GM23338 (cell line): ENCODE data around the gene PRAMEF20. TPM values are rescaled to one million over a fixed set of nuclear protein-coding genes. Genes with fewer than 3 reads are reported as not detected.
"Not testable (repeated sequence)": the region's sequence is repeated elsewhere in the genome, so short reads cannot be mapped to it uniquely, and the experiment has no call there.

ENCODE experiments used
- ATAC-seq: fragments of 200-7000 bp; cut with Tn5 transposase; 3 replicates; pipeline ENCODE4 v1.9.1; 2020
- DNase-seq: peaks from one replicate; pipeline ENCODE4 v3.0.0-alpha.2; 2015; ENCODE audit warnings: low spot score
- H2AFZ ChIP-seq: fragments of 200-600 bp; sonication (generic); 2 replicates; pipeline ENCODE4 v1.8.0; 2016; ENCODE audit warnings: antibody characterized with exemption, mild to moderate bottlenecking, moderate library complexity
- H3F3A ChIP-seq: fragments of 200-600 bp; sonication (generic); replicated peaks from 2 replicates; pipeline ENCODE4 v1.8.0; 2017; ENCODE audit warnings: antibody characterized with exemption, mixed run types, low read depth
- H3K27ac ChIP-seq: fragments of 200-600 bp; sonication (generic); 2 replicates; pipeline ENCODE4 v1.6.1; 2016; ENCODE audit warnings: low read depth
- H3K27me3 ChIP-seq: fragments of 200-600 bp; sonication (generic); 2 replicates; pipeline ENCODE4 v1.8.0; 2016; ENCODE audit warnings: mild to moderate bottlenecking, mixed run types, moderate library complexity; ENCODE audit not compliant: insufficient read depth
- H3K36me3 ChIP-seq: fragments of 200-600 bp; sonication (generic); 2 replicates; pipeline ENCODE4 v1.8.0; 2016; ENCODE audit warnings: mild to moderate bottlenecking; ENCODE audit not compliant: insufficient read depth
- H3K4me1 ChIP-seq: fragments of 200-600 bp; sonication (generic); 2 replicates; pipeline ENCODE4 v1.8.0; 2016; ENCODE audit warnings: mild to moderate bottlenecking, moderate library complexity; ENCODE audit not compliant: insufficient read depth
- H3K4me2 ChIP-seq: fragments of 200-600 bp; sonication (generic); 2 replicates; pipeline ENCODE4 v1.7.1; 2017; ENCODE audit warnings: mixed run types
- H3K4me3 ChIP-seq: fragments of 200-600 bp; sonication (generic); 2 replicates; pipeline ENCODE4 v1.6.1; 2016; ENCODE audit warnings: mixed run types
- H3K79me2 ChIP-seq: fragments of 200-600 bp; sonication (generic); replicated peaks from 2 replicates; pipeline ENCODE4 v1.8.0; 2017; ENCODE audit warnings: mild to moderate bottlenecking; ENCODE audit not compliant: insufficient read depth
- H3K9me2 ChIP-seq: fragments of 200-600 bp; sonication (generic); 2 replicates; pipeline ENCODE4 v1.8.0; 2017; ENCODE audit not compliant: insufficient read depth
- H4K20me1 ChIP-seq: fragments of 200-600 bp; sonication (generic); replicated peaks from 2 replicates; pipeline ENCODE4 v1.8.0; 2017; ENCODE audit warnings: mild to moderate bottlenecking; ENCODE audit not compliant: insufficient read depth
- H3K27ac Mint-ChIP-seq: 2 replicates; pipeline ENCODE4 v1.8.0; 2020; ENCODE audit warnings: inconsistent platforms, mild to moderate bottlenecking, moderate library complexity, mixed read lengths
- H3K27me3 Mint-ChIP-seq: 3 replicates; pipeline ENCODE4 v1.8.0; 2022; ENCODE audit warnings: low read depth, mild to moderate bottlenecking, moderate library complexity, mixed read lengths, inconsistent platforms; ENCODE audit not compliant: insufficient read depth, poor library complexity
- H3K36me3 Mint-ChIP-seq: 3 replicates; pipeline ENCODE4 v1.8.0; 2021; ENCODE audit warnings: low read depth, mild to moderate bottlenecking, inconsistent platforms, moderate library complexity, mixed read lengths
- H3K4me1 Mint-ChIP-seq: 3 replicates; pipeline ENCODE4 v1.8.0; 2020; ENCODE audit warnings: mild to moderate bottlenecking, inconsistent platforms, mixed read lengths
- H3K4me3 Mint-ChIP-seq: 3 replicates; pipeline ENCODE4 v1.8.0; 2021; ENCODE audit warnings: moderate library complexity, mild to moderate bottlenecking, inconsistent platforms, mixed read lengths
- H3K9me3 Mint-ChIP-seq: 3 replicates; pipeline ENCODE4 v1.8.0; 2020; ENCODE audit warnings: moderate library complexity, mild to moderate bottlenecking, inconsistent platforms, mixed read lengths
- CREB1 ChIP-seq: fragments of 250-450 bp; sonication (Bioruptor Pico); IDR thresholded peaks from 2 replicates; pipeline ENCODE4 v1.5.0; 2020; ENCODE audit warnings: low read depth, mild to moderate bottlenecking, moderate library complexity
- CTCF ChIP-seq, 2 experiments: fragments of 200-600 bp in 1 of 2; sonication (generic) in 1 of 2; conservative IDR thresholded peaks; 2 replicates each; pipeline versions ENCODE4 v1.5.1 to v1.6.1; 2016 to 2017; ENCODE audit warnings: antibody characterized with exemption in 2 of 2, low read depth in 2 of 2, mild to moderate bottlenecking in 2 of 2, moderate library complexity in 1 of 2
- EZH2phosphoT487 ChIP-seq: fragments of 200-600 bp; sonication (generic); IDR thresholded peaks from one replicate; pipeline ENCODE4 v1.8.1; 2018; ENCODE audit warnings: antibody characterized with exemption; ENCODE audit not compliant: unreplicated experiment
- JUNB ChIP-seq: IDR thresholded peaks from one replicate; pipeline ENCODE4 v1.6.1; 2016; ENCODE audit warnings: antibody characterized with exemption; ENCODE audit not compliant: unreplicated experiment
- NANOG ChIP-seq: IDR thresholded peaks from 2 replicates; pipeline ENCODE4 v1.6.1; 2016; ENCODE audit warnings: antibody characterized with exemption, borderline replicate concordance
- POLR2AphosphoS5 ChIP-seq: IDR thresholded peaks from 2 replicates; pipeline ENCODE4 v1.6.1; 2016; ENCODE audit warnings: antibody characterized with exemption, low read depth
- REST ChIP-seq: IDR thresholded peaks from one replicate; pipeline ENCODE4 v1.6.1; 2018; ENCODE audit warnings: antibody characterized with exemption; ENCODE audit not compliant: unreplicated experiment
- STAT1 ChIP-seq: IDR thresholded peaks from one replicate; pipeline ENCODE4 v1.6.1; 2016; ENCODE audit warnings: antibody characterized with exemption; ENCODE audit not compliant: unreplicated experiment
- ZNF114 ChIP-seq: fragments of 250-450 bp; sonication (Bioruptor Pico); IDR thresholded peaks from 2 replicates; pipeline ENCODE4 v1.5.0; 2020; ENCODE audit warnings: mild to moderate bottlenecking, moderate library complexity
- ZNF331 ChIP-seq: fragments of 250-450 bp; sonication (Bioruptor Pico); IDR thresholded peaks from 2 replicates; pipeline ENCODE4 v1.5.0; 2020; ENCODE audit warnings: low read depth, mild to moderate bottlenecking, moderate library complexity
- polyA plus RNA-seq: library from polyadenylated mRNA; unstranded; fragments of >200 nt; fragmentation: Nextera tagmentation; extraction: Ambion mirVana; gene quantifications from 2 replicates; pipeline ENCODE4 v1.2.1, GENCODE V29; 2016
- total RNA-seq: library from RNA; depleted of rRNA; stranded (reverse); fragments of >200 nt; shearing (Covaris generic); gene quantifications from 2 replicates; pipeline ENCODE4 v1.2.3, GENCODE V29; 2014

The PRAMEF20 gene
- total and polyA plus RNA-seq, 2 experiments from 2014 or later: not detected

GRCh38 chr1:13432251-13432650, 22.0 kb downstream of the PRAMEF20 start:
- Mint-ChIP-seq H3K9me3 (peaks cover 97% of the 10 kb centered on the region), H3K27ac (no peak overlapping the region), H3K4me1 (no peaks in the 10 kb centered on the region), H3K36me3 (peaks cover 37% of the 10 kb centered on the region), H3K4me3 (no peak overlapping the region), H3K27me3 (peaks cover 3% of the 10 kb centered on the region)
- DNase-seq (no peak), ATAC-seq (no peak)
- TF ChIP-seq NANOG (no peak), ZNF331 (CRISPR knock-in tag) (no peak), JUNB (no peak), STAT1 (no peak), CTCF (conservative IDR thresholded peaks at IDR 0.05; ENCODE audit: low read depth in 2 of 2) (no peak), ZNF114 (CRISPR knock-in tag) (no peak), CREB1 (no peak), REST (no peak), POLR2AphosphoS5 (no peak), EZH2phosphoT487 (no peak)
- no peaks in the 10 kb centered on the region for H3F3A ChIP-seq
- H3K4me2 ChIP-seq: no peak overlapping the region
- H3K36me3 ChIP-seq: no peaks in the 10 kb centered on the region
- no peaks in the 10 kb centered on the region for H3K9me2 ChIP-seq
- no peak overlapping the region for H3K27ac ChIP-seq
- no peaks in the 10 kb centered on the region for H4K20me1 ChIP-seq
- no peak overlapping the region for H3K4me3 ChIP-seq
- no peaks in the 10 kb centered on the region for H3K27me3 ChIP-seq
- H2AFZ ChIP-seq: no peak overlapping the region
- H3K79me2 ChIP-seq: no peaks in the 10 kb centered on the region
- H3K4me1 ChIP-seq: no peaks in the 10 kb centered on the region

GRCh38 chr1:13433694-13434358, 23.6 kb downstream of the PRAMEF20 start:
- peaks cover 48% of the 10 kb centered on the region for H3K36me3 Mint-ChIP-seq
- H3K9me2 ChIP-seq, H3K27me3 Mint-ChIP-seq, H3K4me3 Mint-ChIP-seq, H4K20me1 ChIP-seq, H3K79me2 ChIP-seq, H3K36me3 ChIP-seq, H3K27me3 ChIP-seq, ATAC-seq, H3F3A ChIP-seq, H3K4me1 Mint-ChIP-seq, DNase-seq, H3K4me1 ChIP-seq, H3K27ac Mint-ChIP-seq, H2AFZ ChIP-seq, H3K4me3 ChIP-seq, H3K27ac ChIP-seq, H3K4me2 ChIP-seq: not testable (repeated sequence)
- H3K9me3 Mint-ChIP-seq: peaks cover 97% of the 10 kb centered on the region
